Endothelial cell of umbilical vein (primary cell): ENCODE results near the gene FHIT. TPM values are rescaled to one million over a fixed set of nuclear protein-coding genes. Genes with fewer than 3 reads are reported as not detected.

Experiments used
- BruUV-seq: library from RNA; stranded (reverse); fragments of 400-500 nt; replicated peaks from 2 replicates; lab custom pipeline; 2021; lab: Mats Ljungman, UMichigan
- CTCF ChIA-PET: fragments of 300-600, 350-600 bp; sonication (Branson Sonifier 250); formaldehyde crosslinking; loops from one replicate; lab custom pipeline; 2021; ENCODE audit warnings: antibody characterized with exemption, inconsistent platforms; lab: Charles Lee
- POLR2A ChIA-PET: fragments of 300-600, 350-600 bp; sonication (Branson Sonifier 250); formaldehyde crosslinking; loops from one replicate; lab custom pipeline; 2021; ENCODE audit warnings: antibody characterized with exemption, inconsistent platforms; lab: Charles Lee
- DNase-seq: peaks from one replicate; pipeline ENCODE4 v3.0.0-alpha.2; 2011; ENCODE audit warnings: low read depth, low spot score
- FAIRE-seq: peaks from 2 replicates; lab custom pipeline; 2011; peaks lifted over from hg19 to GRCh38; lab: Jason Lieb, UNC
- H2AFZ ChIP-seq: 2 replicates; pipeline ENCODE4 v1.6.0; 2012; ENCODE audit warnings: low read depth, low read length, control low read depth, inconsistent platforms
- H3K27ac ChIP-seq: 2 replicates; pipeline ENCODE4 v1.5.1; 2011; ENCODE audit warnings: low read depth, mild to moderate bottlenecking, control low read depth, low read length, moderate library complexity; ENCODE audit not compliant: insufficient read depth
- H3K27me3 ChIP-seq, 2 experiments: 2 replicates each; pipeline versions ENCODE4 v1.6.0 to v1.6.1; 2011; ENCODE audit warnings: low read length in 2 of 2, mixed read lengths in 1 of 2; ENCODE audit not compliant: control insufficient read depth in 2 of 2, insufficient read depth in 2 of 2
- H3K36me3 ChIP-seq, 2 experiments: 2 replicates in 1 of 2; 3 replicates in 1 of 2; pipeline ENCODE4 v1.5.1; 2011; ENCODE audit warnings: low read length in 2 of 2, mild to moderate bottlenecking in 1 of 2, moderate library complexity in 1 of 2; ENCODE audit not compliant: control insufficient read depth in 2 of 2, insufficient read depth in 2 of 2; ENCODE audit errors: extremely low read depth in 1 of 2
- H3K4me1 ChIP-seq: 3 replicates; pipeline ENCODE4 v1.5.1; 2011; ENCODE audit warnings: mild to moderate bottlenecking, low read length; ENCODE audit not compliant: control insufficient read depth, insufficient read depth; ENCODE audit errors: extremely low read depth
- H3K4me2 ChIP-seq: 2 replicates; pipeline ENCODE4 v1.6.1; 2011; ENCODE audit warnings: low read length, control low read depth, mixed read lengths; ENCODE audit not compliant: insufficient read depth
- H3K4me3 ChIP-seq, 3 experiments: fragments of 200-600 bp in 1 of 3; sonication (generic), shearing (Covaris generic) in 1 of 3; replicated peaks in 1 of 3; 2 replicates each; pipeline ENCODE4 v1.5.1; 2011 to 2016; ENCODE audit warnings: control low read depth in 3 of 3, low read length in 3 of 3, mild to moderate bottlenecking in 2 of 3, inconsistent platforms in 1 of 3, low read depth in 1 of 3, moderate library complexity in 1 of 3; ENCODE audit not compliant: insufficient read depth in 1 of 3
- H3K79me2 ChIP-seq: 2 replicates; pipeline ENCODE4 v1.6.0; 2012; ENCODE audit warnings: low read length, inconsistent platforms; ENCODE audit not compliant: control insufficient read depth, insufficient read depth
- H3K9ac ChIP-seq: replicated peaks from 2 replicates; pipeline ENCODE3; 2011; ENCODE audit warnings: low read length, control low read depth; ENCODE audit not compliant: insufficient read depth; ENCODE audit errors: extremely low read depth
- H3K9me1 ChIP-seq: replicated peaks from 3 replicates; pipeline ENCODE4 v1.6.0; 2011; ENCODE audit warnings: mild to moderate bottlenecking, low read length; ENCODE audit not compliant: control insufficient read depth, insufficient read depth; ENCODE audit errors: extremely low read depth
- H3K9me3 ChIP-seq: replicated peaks from 2 replicates; pipeline ENCODE4 v1.5.1; 2012; ENCODE audit warnings: low read length, inconsistent platforms; ENCODE audit not compliant: control insufficient read depth, insufficient read depth
- H4K20me1 ChIP-seq: replicated peaks from 2 replicates; pipeline ENCODE3; 2011; ENCODE audit warnings: mild to moderate bottlenecking, low read length; ENCODE audit not compliant: control insufficient read depth, insufficient read depth; ENCODE audit errors: extremely low read depth
- CTCF ChIP-seq, 2 donors: IDR thresholded peaks; 1 replicate in 1 of 2; 2 replicates in 1 of 2; pipeline ENCODE4 v1.5.1; 2011; ENCODE audit warnings: low read length in 2 of 2, mild to moderate bottlenecking in 2 of 2, moderate library complexity in 2 of 2, control low read depth in 1 of 2, inconsistent platforms in 1 of 2, low read depth in 1 of 2; ENCODE audit not compliant: insufficient read depth in 1 of 2; ENCODE audit errors: extremely low read depth in 1 of 2
- EZH2 ChIP-seq: IDR thresholded peaks from 2 replicates; pipeline ENCODE4 v1.6.1; 2012; ENCODE audit warnings: borderline replicate concordance, low read depth, mild to moderate bottlenecking, moderate library complexity, low read length, inconsistent platforms; ENCODE audit not compliant: severe bottlenecking
- FOS ChIP-seq: IDR thresholded peaks from 2 replicates; pipeline ENCODE4 v1.6.1; 2011; ENCODE audit warnings: mild to moderate bottlenecking, low read length, moderate library complexity, borderline replicate concordance; ENCODE audit not compliant: insufficient read depth
- GATA2 ChIP-seq: IDR thresholded peaks from 2 replicates; pipeline ENCODE4 v1.7.0; 2011; ENCODE audit warnings: low read depth, mild to moderate bottlenecking, moderate library complexity, mixed read lengths, low read length; ENCODE audit not compliant: insufficient read length, insufficient read depth
- JUN ChIP-seq: IDR thresholded peaks from 2 replicates; pipeline ENCODE4 v1.6.1; 2011; ENCODE audit warnings: borderline replicate concordance, low read depth; ENCODE audit not compliant: insufficient read length, insufficient read depth
- MAX ChIP-seq: IDR thresholded peaks from 2 replicates; pipeline ENCODE4 v1.6.1; 2011; ENCODE audit not compliant: insufficient read depth, insufficient read length
- MYC ChIP-seq: IDR thresholded peaks from one replicate; pipeline ENCODE4 v1.6.1; 2011; ENCODE audit warnings: mild to moderate bottlenecking, low read depth, low read length
- POLR2A ChIP-seq: IDR thresholded peaks from 2 replicates; pipeline ENCODE4 v1.6.1; 2012; ENCODE audit warnings: low read depth, mild to moderate bottlenecking, control low read depth, low read length
- POLR2AphosphoS5 ChIP-seq: IDR thresholded peaks from 2 replicates; pipeline ENCODE4 v1.6.1; 2012; ENCODE audit warnings: low read depth, mild to moderate bottlenecking, control low read depth, low read length, moderate library complexity; ENCODE audit not compliant: insufficient read depth
- dilution Hi-C: fragments of 300-500 bp; cut with MboI; formaldehyde crosslinking; loops from one replicate; pipeline ENCODE4 v1.15.0; 2019; ENCODE audit warnings: low sequenced_read_pairs; ENCODE audit not compliant: extremely low pct_ligation_motif_present
- intact Hi-C: fragments of 100-400 bp; cut with micrococcal nuclease; formaldehyde crosslinking; loops from one replicate; pipeline ENCODE4 v1.10.0; 2022
- polyA plus RNA-seq, 4 experiments: library from polyadenylated mRNA; depleted of rRNA in 3 of 4; stranded (reverse) in 3 of 4; unstranded in 1 of 4; fragments of >200 nt; gene quantifications; 2 replicates each; pipeline versions ENCODE4 v1.2.1 to v1.2.3, GENCODE V29; 2011 to 2012; ENCODE audit warnings: missing spikeins in 1 of 4
- total RNA-seq: library from RNA; stranded (reverse); gene quantifications from 2 replicates; pipeline ENCODE4 v1.2.3, GENCODE V29; 2021

The FHIT gene
- total and polyA plus RNA-seq, 2 donors (not counting 3 experiments of a cell fraction or from before 2014, with no cell fraction given) = 0.47 to 2.2 TPM

GRCh38 chr3:59894425-59895121 is 1356.7 kb downstream of the FHIT start:
- no peaks in the 10 kb centered on the region for H3K36me3 ChIP-seq
- H3K9me3 ChIP-seq = peaks cover 4% of the 10 kb centered on the region
- ChIA-PET CTCF (no interaction called here), POLR2A (no interaction called here)
- H3K4me3 ChIP-seq = no peak overlapping the region
- TF ChIP-seq MYC = no peak
- no peak for TF ChIP-seq EZH2
- H3K79me2 ChIP-seq = no peaks in the 10 kb centered on the region
- no peak overlapping the region for H3K4me2 ChIP-seq
- H3K27me3 ChIP-seq = no peaks in the 10 kb centered on the region
- dilution Hi-C loops = no loop called here
- H3K27ac ChIP-seq = no peak overlapping the region
- intact Hi-C loops = no loop called here
- no peaks in the 10 kb centered on the region for H3K4me1 ChIP-seq
- no peak overlapping the region for H2AFZ ChIP-seq
- no peaks in the 10 kb centered on the region for H3K9me1 ChIP-seq
- no peak for DNase-seq
- BruUV-seq = no TSS peak
- H3K9ac ChIP-seq = no peak overlapping the region
- H4K20me1 ChIP-seq = no peaks in the 10 kb centered on the region
- no peak for FAIRE-seq

GRCh38 chr3:59890639-59891038 is 1360.6 kb downstream of the FHIT start:
- dilution Hi-C loops = no loop called here
- H4K20me1 ChIP-seq = no peaks in the 10 kb centered on the region
- no TSS peak for BruUV-seq
- DNase-seq = no peak
- no peak overlapping the region for H3K9ac ChIP-seq
- H3K36me3 ChIP-seq = no peaks in the 10 kb centered on the region
- ChIA-PET POLR2A (no interaction called here), CTCF (no interaction called here)
- intact Hi-C loops = no loop called here
- no peaks in the 10 kb centered on the region for H3K9me1 ChIP-seq
- FAIRE-seq = no peak
- no peaks in the 10 kb centered on the region for H3K27me3 ChIP-seq
- peaks cover 2% of the 10 kb centered on the region for H3K9me3 ChIP-seq
- H3K4me1 ChIP-seq = no peaks in the 10 kb centered on the region
- H3K4me3 ChIP-seq = no peak overlapping the region
- H3K4me2 ChIP-seq = no peak overlapping the region
- no peak for TF ChIP-seq POLR2AphosphoS5
- no peak for TF ChIP-seq MYC
- TF ChIP-seq MAX = no peak
- TF ChIP-seq EZH2 = no peak
- TF ChIP-seq POLR2A = no peak
- TF ChIP-seq FOS = no peak
- no peak for TF ChIP-seq GATA2
- TF ChIP-seq JUN = no peak
- no peak for TF ChIP-seq CTCF (IDR thresholded peaks at IDR 0.05; ENCODE audit: extremely low read depth in 1 of 2, insufficient read depth in 1 of 2, low read depth in 1 of 2, low read length in 2 of 2)
- no peak overlapping the region for H3K27ac ChIP-seq
- no peak overlapping the region for H2AFZ ChIP-seq
- no peaks in the 10 kb centered on the region for H3K79me2 ChIP-seq
